Gastrocnemius medialis (tissue), 4 donors: ENCODE data around the gene NRN1L. TPM values are rescaled to one million over a fixed set of nuclear protein-coding genes. Genes with fewer than 3 reads are reported as not detected.

Experiments used
- ATAC-seq, 2 donors: fragments of 150-250 bp; one replicate each; pipeline ENCODE4 v1.9.1; 2016
- DNase-seq, 2 donors: peaks; one replicate each; pipeline ENCODE4 v3.0.0-alpha.2; 2019
- H3K27ac ChIP-seq, 4 donors: fragments of 200-600 bp; sonication (generic); 1 replicate in 1 of 4; 2 replicates in 3 of 4; pipeline ENCODE4 v1.5.1; 2016 to 2018; ENCODE audit warnings: mild to moderate bottlenecking in 2 of 4, moderate library complexity in 1 of 4
- H3K27me3 ChIP-seq, 3 donors: fragments of 200-600 bp; sonication (generic) in 2 of 3; 1 replicate in 1 of 3; 2 replicates in 2 of 3; pipeline versions ENCODE4 v1.5.1 to v1.6.0; 2016 to 2019; ENCODE audit warnings: mild to moderate bottlenecking in 1 of 3, moderate library complexity in 1 of 3
- H3K36me3 ChIP-seq, 2 donors: fragments of 200-600 bp; sonication (generic) in 1 of 2; one replicate each; pipeline ENCODE4 v1.5.1; 2017 to 2018
- H3K4me1 ChIP-seq, 2 donors: fragments of 200-600 bp; sonication (generic) in 1 of 2; one replicate each; pipeline ENCODE4 v1.5.1; 2016 to 2017; ENCODE audit warnings: mild to moderate bottlenecking in 2 of 2
- H3K4me3 ChIP-seq, 4 donors: fragments of 200-600 bp; sonication (generic) in 3 of 4; 1 replicate in 1 of 4; 2 replicates in 3 of 4; pipeline ENCODE4 v1.5.1; 2016 to 2019; ENCODE audit warnings: mild to moderate bottlenecking in 2 of 4
- H3K9me3 ChIP-seq, 3 donors: fragments of 200-600 bp; sonication (generic) in 2 of 3; 1 replicate in 1 of 3; 2 replicates in 2 of 3; pipeline ENCODE4 v1.5.1; 2016 to 2019
- CTCF ChIP-seq, 5 experiments: fragments of 450-650 bp in 3 of 5; fragments of 200-600 bp in 2 of 5; sonication (generic) in 2 of 5; IDR thresholded peaks in 4 of 5; conservative IDR thresholded peaks in 1 of 5; 1 replicate in 4 of 5; 2 replicates in 1 of 5; pipeline ENCODE4 v1.5.1; 2016 to 2019; ENCODE audit warnings: antibody characterized with exemption in 5 of 5, mild to moderate bottlenecking in 3 of 5, moderate library complexity in 3 of 5
- POLR2A ChIP-seq, 2 donors: fragments of 450-650 bp; IDR thresholded peaks; one replicate each; pipeline ENCODE4 v1.6.1; 2017; ENCODE audit warnings: antibody characterized with exemption in 2 of 2, mild to moderate bottlenecking in 2 of 2, moderate library complexity in 2 of 2
- in situ Hi-C, 4 donors: fragments of 200-750 bp; cut with MboI; loops; one replicate each; pipeline versions ENCODE4 v1.15.0 to v1.8.0; 2017; ENCODE audit warnings: low sequenced_read_pairs in 4 of 4
- intact Hi-C: fragments of 100-400 bp; cut with DNase I; formaldehyde crosslinking; loops from one replicate; pipeline ENCODE4 v1.15.1; 2023; ENCODE audit warnings: low total_unique reads
- total RNA-seq, 4 donors: library from RNA; depleted of rRNA; stranded (reverse); fragments of >200 nt; gene quantifications; one replicate each; pipeline versions ENCODE4 v1.1.0 to v1.2.3, GENCODE V29; 2016

The NRN1L gene
- total RNA-seq, 4 donors from 2014 or later, result 0.87 to 2.8 (median 1.1) TPM; not detected in 1

- Histone ChIP-seq H3K4me1 (peaks cover 46 to 53% of the 10 kb centered on the region in 2 donors), H3K9me3 (no peaks in the 10 kb centered on the region), H3K4me3 (no peak overlapping the region), H3K36me3 (peaks cover 2 to 50% of the 10 kb centered on the region in 2 donors), H3K27me3 (no peaks in the 10 kb centered on the region), H3K27ac (no peak overlapping the region)
- no peak for DNase-seq
- no peak for ATAC-seq
- intact Hi-C loops, result no loop called here
- in situ Hi-C loops, result no loop called here
- TF ChIP-seq CTCF (IDR thresholded peaks at IDR 0.05 in 4 of 5, conservative IDR thresholded peaks at IDR 0.05 in 1 of 5) (no peak), POLR2A (IDR thresholded peaks at IDR 0.05) (no peak)
Observed at GRCh38 chr16:67877064-67877463, 7.6 kb upstream of the NRN1L start.

- Histone ChIP-seq H3K27ac (no peak overlapping the region), H3K36me3 (peaks cover 2 to 58% of the 10 kb centered on the region in 2 donors), H3K27me3 (no peaks in the 10 kb centered on the region), H3K4me1 (peaks cover 52 to 59% of the 10 kb centered on the region in 2 donors), H3K4me3 (no peak overlapping the region), H3K9me3 (no peaks in the 10 kb centered on the region)
- DNase-seq (no peak), ATAC-seq (no peak)
- TF ChIP-seq CTCF (IDR thresholded peaks at IDR 0.05 in 4 of 5, conservative IDR thresholded peaks at IDR 0.05 in 1 of 5) (no peak), POLR2A (IDR thresholded peaks at IDR 0.05) (no peak)
- in situ Hi-C loops, result no loop called here
- intact Hi-C loops, result no loop called here
Observed at GRCh38 chr16:67878232-67878631, 6.5 kb upstream of the NRN1L start.

- DNase-seq, result no peak
- no peak for ATAC-seq
- H3K9me3 ChIP-seq, result no peaks in the 10 kb centered on the region
- peak overlapping the region in 1 of 4 donors; percentile 87 for H3K27ac ChIP-seq
- peaks cover 2 to 64% of the 10 kb centered on the region in 2 donors for H3K36me3 ChIP-seq
- no peak for TF ChIP-seq CTCF (IDR thresholded peaks at IDR 0.05 in 4 of 5, conservative IDR thresholded peaks at IDR 0.05 in 1 of 5)
- no peak for TF ChIP-seq POLR2A (IDR thresholded peaks at IDR 0.05)
- no peak overlapping the region for H3K4me3 ChIP-seq
- H3K27me3 ChIP-seq, result no peaks in the 10 kb centered on the region
- H3K4me1 ChIP-seq, result peaks cover 54 to 62% of the 10 kb centered on the region in 2 donors
- in situ Hi-C loops, result no loop called here
- intact Hi-C loops, result no loop called here
Observed at GRCh38 chr16:67878846-67879245, 5.8 kb upstream of the NRN1L start.

- TF ChIP-seq POLR2A (IDR thresholded peaks at IDR 0.05) (no peak), CTCF (IDR thresholded peaks at IDR 0.05 in 4 of 5, conservative IDR thresholded peaks at IDR 0.05 in 1 of 5) (no peak)
- intact Hi-C loops, result no loop called here
- peaks cover 2 to 67% of the 10 kb centered on the region in 2 donors for H3K36me3 ChIP-seq
- in situ Hi-C loops, result no loop called here
- DNase-seq (no peak), ATAC-seq (no peak)
- H3K4me1 ChIP-seq, result peaks cover 54 to 62% of the 10 kb centered on the region in 2 donors
- peak overlapping the region; percentile 87 to 95 (median 90) for H3K27ac ChIP-seq
- H3K27me3 ChIP-seq, result no peaks in the 10 kb centered on the region
- no peaks in the 10 kb centered on the region for H3K9me3 ChIP-seq
- H3K4me3 ChIP-seq, result no peak overlapping the region
Observed at GRCh38 chr16:67879462-67879861, 5.2 kb upstream of the NRN1L start.

- peaks cover 2 to 67% of the 10 kb centered on the region in 2 donors for H3K36me3 ChIP-seq
- no peaks in the 10 kb centered on the region for H3K9me3 ChIP-seq
- no peak for TF ChIP-seq POLR2A (IDR thresholded peaks at IDR 0.05)
- no peak for TF ChIP-seq CTCF (IDR thresholded peaks at IDR 0.05 in 4 of 5, conservative IDR thresholded peaks at IDR 0.05 in 1 of 5)
- ATAC-seq (no peak), DNase-seq (no peak)
- H3K4me1 ChIP-seq, result peaks cover 54 to 61% of the 10 kb centered on the region in 2 donors
- in situ Hi-C loops, result loop anchor here in 1 of 4 donors (10.0 kb wide), 1 partner anchor 55 kb away; the partner anchor contains the start of genes CTRL and PSMB10
- intact Hi-C loops, result loop anchor here (5.0 kb wide), 1 partner anchor 162 kb away; no protein-coding TSS in a partner anchor
- peak overlapping the region; percentile 87 to 95 (median 90) for H3K27ac ChIP-seq
- no peaks in the 10 kb centered on the region for H3K27me3 ChIP-seq
- H3K4me3 ChIP-seq, result no peak overlapping the region
Observed at GRCh38 chr16:67879936-67880335, 4.7 kb upstream of the NRN1L start.
